HCT116 (cell line): ENCODE measurements around the gene PGBD5. TPM values are rescaled to one million over a fixed set of nuclear protein-coding genes. Genes with fewer than 3 reads are reported as not detected.

Experiments
- ATAC-seq: fragments of 200-7000 bp; cut with Tn5 transposase; 2 replicates; pipeline ENCODE4 v1.9.1; 2020; ENCODE audit warnings: mild to moderate bottlenecking, moderate library complexity
- BruUV-seq: library from RNA; stranded (reverse); fragments of 400-500 nt; replicated peaks from 2 replicates; lab custom pipeline; 2021; lab: Mats Ljungman, UMichigan
- CTCF ChIA-PET: fragments of 300-600 bp; sonication (Branson Sonifier 250); formaldehyde crosslinking; loops from one replicate; lab custom pipeline; 2021; ENCODE audit warnings: antibody characterized with exemption; lab: Charles Lee
- POLR2A ChIA-PET: fragments of 300-600, 350-600 bp; sonication (Branson Sonifier 250); formaldehyde crosslinking; loops from one replicate; lab custom pipeline; 2021; ENCODE audit warnings: antibody characterized with exemption; lab: Charles Lee
- RAD21 ChIA-PET, 2 experiments: fragments of 300-600 bp; sonication (Branson Sonifier 250); formaldehyde crosslinking; loops; one replicate each; lab custom pipeline; 2023; ENCODE audit warnings: low total read pairs in 2 of 2; ENCODE audit not compliant: uncharacterized antibody in 2 of 2, unreplicated experiment in 2 of 2, low non-redundant PET in 1 of 2; lab: Charles Lee
- DNase-seq: peaks from one replicate; pipeline ENCODE4 v3.0.0-alpha.2; 2010; ENCODE audit warnings: low read depth, low spot score
- H2AFZ ChIP-seq: fragments of 200-600 bp; shearing (Covaris generic), sonication (generic); 2 replicates; pipeline ENCODE4 v1.6.1; 2017; ENCODE audit warnings: low read depth, mixed run types, mixed read lengths, antibody characterized with exemption, low read length; ENCODE audit not compliant: poor library complexity, severe bottlenecking
- H3K27ac ChIP-seq: 2 replicates; pipeline ENCODE4 v1.5.1; 2012; ENCODE audit warnings: low read depth, low read length
- H3K27me3 ChIP-seq: fragments of 200-600 bp; sonication (generic); 2 replicates; pipeline ENCODE4 v1.6.1; 2016; ENCODE audit warnings: mixed run types, low read length, mixed read lengths; ENCODE audit not compliant: insufficient read depth
- H3K36me3 ChIP-seq, 2 experiments: fragments of 200-500 bp in 1 of 2; fragments of 200-600 bp in 1 of 2; sonication (Bioruptor generic) in 1 of 2; sonication (generic) in 1 of 2; 2 replicates each; pipeline versions ENCODE4 v1.5.1 to v1.6.1; 2014 to 2016; ENCODE audit warnings: low read length in 2 of 2, inconsistent platforms in 1 of 2, mixed read lengths in 1 of 2, mixed run types in 1 of 2; ENCODE audit not compliant: insufficient read depth in 2 of 2, control insufficient read depth in 1 of 2
- H3K4me1 ChIP-seq, 2 experiments: fragments of 200-600 bp in 1 of 2; sonication (generic) in 1 of 2; 2 replicates each; pipeline versions ENCODE4 v1.5.1 to v1.6.1; 2012 to 2017; ENCODE audit warnings: low read length in 2 of 2, inconsistent platforms in 1 of 2, mild to moderate bottlenecking in 1 of 2, mixed read lengths in 1 of 2, mixed run types in 1 of 2, moderate library complexity in 1 of 2; ENCODE audit not compliant: insufficient read depth in 2 of 2, control insufficient read depth in 1 of 2
- H3K4me2 ChIP-seq: fragments of 200-600 bp; sonication (generic); 2 replicates; pipeline ENCODE4 v1.6.1; 2017; ENCODE audit warnings: mixed run types, low read length, mixed read lengths
- H3K4me3 ChIP-seq, 2 experiments: fragments of 200-600 bp in 1 of 2; sonication (generic) in 1 of 2; replicated peaks in 1 of 2; 2 replicates each; pipeline ENCODE4 v1.5.1; 2011 to 2016; ENCODE audit warnings: low read length in 2 of 2, control low read depth in 1 of 2, low read depth in 1 of 2, mild to moderate bottlenecking in 1 of 2, mixed read lengths in 1 of 2, mixed run types in 1 of 2
- H3K79me2 ChIP-seq: fragments of 200-600 bp; sonication (generic); 2 replicates; pipeline ENCODE4 v1.6.1; 2017; ENCODE audit warnings: mild to moderate bottlenecking, mixed run types, low read length, moderate library complexity, mixed read lengths; ENCODE audit not compliant: insufficient read depth
- H3K9ac ChIP-seq: fragments of 200-600 bp; sonication (generic); 2 replicates; pipeline ENCODE4 v1.6.1; 2016; ENCODE audit warnings: low read length, mixed read lengths
- H3K9me2 ChIP-seq: fragments of 200-600 bp; sonication (generic), shearing (Covaris generic); 2 replicates; pipeline ENCODE4 v1.6.1; 2017; ENCODE audit warnings: mixed run types, mild to moderate bottlenecking, moderate library complexity; ENCODE audit not compliant: insufficient read depth
- H3K9me3 ChIP-seq, 2 experiments: fragments of 200-500 bp in 1 of 2; fragments of 200-600 bp in 1 of 2; sonication (Bioruptor generic) in 1 of 2; sonication (generic) in 1 of 2; 2 replicates each; pipeline ENCODE4 v1.6.1; 2014 to 2017; ENCODE audit warnings: low read length in 2 of 2, mixed read lengths in 2 of 2, inconsistent platforms in 1 of 2, low read depth in 1 of 2, mild to moderate bottlenecking in 1 of 2, mixed run types in 1 of 2, moderate library complexity in 1 of 2; ENCODE audit not compliant: control insufficient read depth in 1 of 2, insufficient read depth in 1 of 2
- H4K20me1 ChIP-seq: fragments of 200-600 bp; sonication (generic), shearing (Covaris generic); 2 replicates; pipeline ENCODE4 v1.6.1; 2017; ENCODE audit warnings: mixed run types, mild to moderate bottlenecking, moderate library complexity; ENCODE audit not compliant: insufficient read depth
- CBX3 ChIP-seq: IDR thresholded peaks from 2 replicates; pipeline ENCODE4 v1.6.1; 2012; ENCODE audit warnings: low read depth
- CEBPB ChIP-seq: IDR thresholded peaks from 2 replicates; pipeline ENCODE4 v1.6.1; 2012; ENCODE audit warnings: low read depth
- EGR1 ChIP-seq: IDR thresholded peaks from 2 replicates; pipeline ENCODE4 v1.6.1; 2012; ENCODE audit warnings: low read depth
- EZH2phosphoT487 ChIP-seq: fragments of 200-600 bp; IDR thresholded peaks from 2 replicates; pipeline ENCODE4 v1.6.1; 2018; ENCODE audit warnings: antibody characterized with exemption, borderline replicate concordance
- JUND ChIP-seq: IDR thresholded peaks from 2 replicates; pipeline ENCODE4 v1.6.1; 2012
- POLR2A ChIP-seq: IDR thresholded peaks from 2 replicates; pipeline ENCODE4 v1.7.0; 2011; ENCODE audit warnings: borderline replicate concordance; ENCODE audit not compliant: insufficient read depth, insufficient read length; ENCODE audit errors: extremely low read depth
- RAD21 ChIP-seq: IDR thresholded peaks from 2 replicates; pipeline ENCODE4 v1.6.1; 2012; ENCODE audit warnings: low read depth, mild to moderate bottlenecking
- YY1 ChIP-seq: IDR thresholded peaks from 2 replicates; pipeline ENCODE4 v1.6.1; 2011; ENCODE audit warnings: low read length, low read depth, moderate library complexity, mild to moderate bottlenecking; ENCODE audit not compliant: insufficient replicate concordance; ENCODE audit errors: extremely low read depth
- ZFX ChIP-seq: fragments of 450-650 bp; IDR thresholded peaks from 2 replicates; pipeline ENCODE4 v1.6.1; 2017
- intact Hi-C: fragments of 100-400 bp; cut with micrococcal nuclease; formaldehyde crosslinking; loops from 2 replicates; pipeline ENCODE4 v1.10.0; 2022
- total RNA-seq: library from RNA; stranded (reverse); gene quantifications from one replicate; pipeline ENCODE4 v1.2.1, GENCODE V29; 2021; ENCODE audit not compliant: unreplicated experiment
- TF ChIP-seq, protein P1 (sequence below), 3 experiments: fragments of 200-600 bp in 1 of 3; sonication (generic) in 1 of 3; IDR thresholded peaks in 2 of 3; conservative IDR thresholded peaks in 1 of 3; 2 replicates each; pipeline ENCODE4 v1.5.1; 2012 to 2017; ENCODE audit warnings: low read depth in 2 of 3, low read length in 2 of 3, antibody characterized with exemption in 1 of 3, borderline replicate concordance in 1 of 3, control low read depth in 1 of 3, mild to moderate bottlenecking in 1 of 3, mixed read lengths in 1 of 3, mixed run types in 1 of 3, moderate library complexity in 1 of 3; ENCODE audit not compliant: insufficient read depth in 1 of 3
- TF ChIP-seq, protein P2 (sequence below): IDR thresholded peaks from 2 replicates; pipeline ENCODE4 v1.6.1; 2011; ENCODE audit warnings: mild to moderate bottlenecking, low read length, moderate library complexity; ENCODE audit not compliant: insufficient replicate concordance; ENCODE audit errors: extremely low read depth
- TF ChIP-seq, protein P3 (sequence below): IDR thresholded peaks from 2 replicates; pipeline ENCODE4 v1.6.1; 2012
- TF ChIP-seq, protein P4 (sequence below): IDR thresholded peaks from 2 replicates; pipeline ENCODE4 v1.6.1; 2012

PGBD5 gene
- total RNA-seq, 1 experiment from 2014 or later = 0.27 TPM

DNA sequence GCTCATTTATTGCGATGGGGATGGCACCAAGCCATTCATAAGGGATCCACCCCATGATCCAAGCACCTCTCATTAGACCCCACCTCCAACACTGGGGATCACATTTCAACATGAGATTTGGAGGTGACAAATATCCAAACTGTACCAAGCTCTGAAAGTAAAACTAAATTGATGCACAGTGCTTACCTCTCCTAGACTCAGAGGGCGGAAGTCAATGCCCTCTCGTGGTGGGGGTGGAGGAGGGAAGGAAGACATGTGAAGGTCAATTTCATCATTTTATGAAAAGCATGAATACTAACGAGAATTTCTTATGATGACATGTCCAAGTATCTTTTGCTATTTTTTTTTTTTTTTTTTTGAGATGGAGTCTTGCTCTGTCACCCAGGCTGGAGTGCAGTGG is 120.0 kb downstream of the PGBD5 start:
- RAD21 ChIA-PET = no interaction called here
- Histone ChIP-seq H3K4me1 (peaks cover 3 to 21% of the 10 kb centered on the region in 2 experiments; a peak in 3 of 4 replicates), H3K36me3 (no peaks in the 10 kb centered on the region)

DNA sequence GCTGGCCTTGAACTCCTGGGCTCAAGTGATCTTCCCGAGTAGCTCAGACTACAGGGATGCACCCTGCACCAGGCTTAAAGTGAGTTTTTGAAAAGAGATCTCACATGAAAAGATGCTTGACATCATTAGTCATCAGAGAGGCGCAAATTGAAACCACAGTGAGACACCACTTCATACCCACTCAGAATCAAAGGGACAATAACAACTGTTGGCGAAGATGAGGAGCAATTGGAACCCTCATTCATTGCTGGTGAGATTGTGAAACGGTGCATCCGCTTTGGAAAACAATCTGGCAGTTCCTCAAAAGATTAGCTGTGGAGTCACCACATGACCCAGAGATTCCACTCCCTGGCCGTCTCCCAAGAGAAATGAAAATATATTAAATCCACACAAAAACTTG is 122.3 kb downstream of the PGBD5 start:
- Histone ChIP-seq H2AFZ (no peak overlapping the region), H3K9me3 (no peaks in the 10 kb centered on the region), H3K9ac (no peak overlapping the region), H4K20me1 (no peaks in the 10 kb centered on the region), H3K27me3 (no peaks in the 10 kb centered on the region), H3K4me1 (peaks cover 3 to 21% of the 10 kb centered on the region in 2 experiments; a peak in 3 of 4 replicates), H3K27ac (no peak overlapping the region), H3K4me3 (no peak overlapping the region), H3K4me2 (no peak overlapping the region), H3K36me3 (no peaks in the 10 kb centered on the region), H3K9me2 (no peaks in the 10 kb centered on the region), H3K79me2 (no peaks in the 10 kb centered on the region)
- ChIA-PET CTCF (no interaction called here), POLR2A (no interaction called here), RAD21 (no interaction called here)
- intact Hi-C loops = no loop called here
- DNase-seq (no peak), ATAC-seq (no peak)
- BruUV-seq = no TSS peak
- no peak for TF ChIP-seq EGR1
- TF ChIP-seq, protein P1, sequence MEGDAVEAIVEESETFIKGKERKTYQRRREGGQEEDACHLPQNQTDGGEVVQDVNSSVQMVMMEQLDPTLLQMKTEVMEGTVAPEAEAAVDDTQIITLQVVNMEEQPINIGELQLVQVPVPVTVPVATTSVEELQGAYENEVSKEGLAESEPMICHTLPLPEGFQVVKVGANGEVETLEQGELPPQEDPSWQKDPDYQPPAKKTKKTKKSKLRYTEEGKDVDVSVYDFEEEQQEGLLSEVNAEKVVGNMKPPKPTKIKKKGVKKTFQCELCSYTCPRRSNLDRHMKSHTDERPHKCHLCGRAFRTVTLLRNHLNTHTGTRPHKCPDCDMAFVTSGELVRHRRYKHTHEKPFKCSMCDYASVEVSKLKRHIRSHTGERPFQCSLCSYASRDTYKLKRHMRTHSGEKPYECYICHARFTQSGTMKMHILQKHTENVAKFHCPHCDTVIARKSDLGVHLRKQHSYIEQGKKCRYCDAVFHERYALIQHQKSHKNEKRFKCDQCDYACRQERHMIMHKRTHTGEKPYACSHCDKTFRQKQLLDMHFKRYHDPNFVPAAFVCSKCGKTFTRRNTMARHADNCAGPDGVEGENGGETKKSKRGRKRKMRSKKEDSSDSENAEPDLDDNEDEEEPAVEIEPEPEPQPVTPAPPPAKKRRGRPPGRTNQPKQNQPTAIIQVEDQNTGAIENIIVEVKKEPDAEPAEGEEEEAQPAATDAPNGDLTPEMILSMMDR (IDR thresholded peaks at IDR 0.05 in 2 of 3, conservative IDR thresholded peaks at IDR 0.05 in 1 of 3; ENCODE audit: borderline replicate concordance in 1 of 3, insufficient read depth in 1 of 3, low read depth in 2 of 3, low read length in 2 of 3) = no peak
- no peak for TF ChIP-seq CEBPB
- TF ChIP-seq RAD21 = no peak
- TF ChIP-seq, protein P2, sequence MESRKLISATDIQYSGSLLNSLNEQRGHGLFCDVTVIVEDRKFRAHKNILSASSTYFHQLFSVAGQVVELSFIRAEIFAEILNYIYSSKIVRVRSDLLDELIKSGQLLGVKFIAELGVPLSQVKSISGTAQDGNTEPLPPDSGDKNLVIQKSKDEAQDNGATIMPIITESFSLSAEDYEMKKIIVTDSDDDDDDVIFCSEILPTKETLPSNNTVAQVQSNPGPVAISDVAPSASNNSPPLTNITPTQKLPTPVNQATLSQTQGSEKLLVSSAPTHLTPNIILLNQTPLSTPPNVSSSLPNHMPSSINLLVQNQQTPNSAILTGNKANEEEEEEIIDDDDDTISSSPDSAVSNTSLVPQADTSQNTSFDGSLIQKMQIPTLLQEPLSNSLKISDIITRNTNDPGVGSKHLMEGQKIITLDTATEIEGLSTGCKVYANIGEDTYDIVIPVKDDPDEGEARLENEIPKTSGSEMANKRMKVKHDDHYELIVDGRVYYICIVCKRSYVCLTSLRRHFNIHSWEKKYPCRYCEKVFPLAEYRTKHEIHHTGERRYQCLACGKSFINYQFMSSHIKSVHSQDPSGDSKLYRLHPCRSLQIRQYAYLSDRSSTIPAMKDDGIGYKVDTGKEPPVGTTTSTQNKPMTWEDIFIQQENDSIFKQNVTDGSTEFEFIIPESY = no peak
- TF ChIP-seq, protein P3, sequence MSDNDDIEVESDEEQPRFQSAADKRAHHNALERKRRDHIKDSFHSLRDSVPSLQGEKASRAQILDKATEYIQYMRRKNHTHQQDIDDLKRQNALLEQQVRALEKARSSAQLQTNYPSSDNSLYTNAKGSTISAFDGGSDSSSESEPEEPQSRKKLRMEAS = no peak
- TF ChIP-seq CBX3 = no peak
- TF ChIP-seq EZH2phosphoT487 = no peak

More for the DNA sequence above, 120.0 kb downstream of the PGBD5 start:
- H3K27me3 ChIP-seq = no peaks in the 10 kb centered on the region
- no peaks in the 10 kb centered on the region for H4K20me1 ChIP-seq
- no TSS peak for BruUV-seq
- no peak for TF ChIP-seq JUND
- no peak for TF ChIP-seq ZFX
- TF ChIP-seq, protein P2 = no peak
- TF ChIP-seq CBX3 = no peak
- TF ChIP-seq YY1 = no peak
- TF ChIP-seq POLR2A = no peak
- no peak for TF ChIP-seq CEBPB
- TF ChIP-seq EZH2phosphoT487 = no peak
- TF ChIP-seq, protein P4, sequence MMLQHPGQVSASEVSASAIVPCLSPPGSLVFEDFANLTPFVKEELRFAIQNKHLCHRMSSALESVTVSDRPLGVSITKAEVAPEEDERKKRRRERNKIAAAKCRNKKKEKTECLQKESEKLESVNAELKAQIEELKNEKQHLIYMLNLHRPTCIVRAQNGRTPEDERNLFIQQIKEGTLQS = no peak
- ChIA-PET CTCF (no interaction called here), POLR2A (no interaction called here)
- H3K9me2 ChIP-seq = no peaks in the 10 kb centered on the region
- H3K27ac ChIP-seq = no peak overlapping the region
- no peak for DNase-seq
- H2AFZ ChIP-seq = no peak overlapping the region
- H3K4me2 ChIP-seq = no peak overlapping the region
- no peak for ATAC-seq
- H3K9ac ChIP-seq = no peak overlapping the region
- no peak overlapping the region for H3K4me3 ChIP-seq
- intact Hi-C loops = no loop called here
- H3K9me3 ChIP-seq = no peaks in the 10 kb centered on the region
- H3K79me2 ChIP-seq = no peaks in the 10 kb centered on the region
